Testis (tissue), 3 donors: ENCODE data around the gene PEPD. TPM values are rescaled to one million over a fixed set of nuclear protein-coding genes. Genes with fewer than 3 reads are reported as not detected.

Source experiments
- DNase-seq: peaks from one replicate; pipeline ENCODE4 v3.0.0-alpha.2; 2019
- H3K27ac ChIP-seq, 2 donors: fragments of 200-600 bp; sonication (generic); one replicate each; pipeline ENCODE4 v1.5.1; 2019
- H3K27me3 ChIP-seq: fragments of 200-600 bp; sonication (generic); one replicate; pipeline ENCODE4 v1.5.1; 2019
- H3K36me3 ChIP-seq: fragments of 200-600 bp; sonication (generic); one replicate; pipeline ENCODE4 v1.5.1; 2017; ENCODE audit warnings: low read depth; ENCODE audit errors: missing control alignments
- H3K4me1 ChIP-seq: fragments of 200-600 bp; sonication (generic); one replicate; pipeline ENCODE4 v1.5.1; 2019
- H3K4me3 ChIP-seq, 2 donors: fragments of 200-600 bp; sonication (generic); one replicate each; pipeline ENCODE4 v1.5.1; 2017 to 2019
- H3K9me3 ChIP-seq: fragments of 200-600 bp; sonication (generic); one replicate; pipeline ENCODE4 v1.5.1; 2017
- CTCF ChIP-seq, 3 experiments: fragments of 450-650 bp in 2 of 3; fragments of 200-600 bp in 1 of 3; sonication (generic) in 1 of 3; IDR thresholded peaks; one replicate each; pipeline ENCODE4 v1.5.1; 2016 to 2019; ENCODE audit warnings: antibody characterized with exemption in 3 of 3, mild to moderate bottlenecking in 2 of 3, moderate library complexity in 1 of 3
- POLR2A ChIP-seq: fragments of 450-650 bp; IDR thresholded peaks from one replicate; pipeline ENCODE4 v1.6.1; 2017; ENCODE audit warnings: antibody characterized with exemption, mild to moderate bottlenecking, moderate library complexity
- WGBS, 2 donors: methylation state at CpG; one replicate each; pipeline ENCODE4 v1.1.5; 2018; 5-methylcytosine and 5-hydroxymethylcytosine counted together
- intact Hi-C: fragments of 100-400 bp; cut with DNase I; formaldehyde crosslinking; loops from one replicate; pipeline ENCODE4 v1.15.1; 2023; ENCODE audit warnings: low total_unique reads
- polyA plus RNA-seq: library from polyadenylated mRNA; stranded (reverse); fragments of 350-450 nt; fragmentation: Illumina TruSeq; extraction: RNeasy Lipid Tissue Mini Kit (QIAGEN cat#74804); gene quantifications from one replicate; pipeline ENCODE4 v1.2.3, GENCODE V29; 2014; ENCODE audit warnings: low read depth, low replicate concordance; ENCODE audit not compliant: insufficient read depth
- total RNA-seq, 2 donors: library from RNA; depleted of rRNA; stranded (reverse); fragments of >200 nt; gene quantifications; one replicate each; pipeline ENCODE4 v1.2.3, GENCODE V29; 2016

Gene PEPD
- total and polyA plus RNA-seq, 3 donors from 2014 or later = 51.1 to 87.9 (median 58.0) TPM

DNA sequence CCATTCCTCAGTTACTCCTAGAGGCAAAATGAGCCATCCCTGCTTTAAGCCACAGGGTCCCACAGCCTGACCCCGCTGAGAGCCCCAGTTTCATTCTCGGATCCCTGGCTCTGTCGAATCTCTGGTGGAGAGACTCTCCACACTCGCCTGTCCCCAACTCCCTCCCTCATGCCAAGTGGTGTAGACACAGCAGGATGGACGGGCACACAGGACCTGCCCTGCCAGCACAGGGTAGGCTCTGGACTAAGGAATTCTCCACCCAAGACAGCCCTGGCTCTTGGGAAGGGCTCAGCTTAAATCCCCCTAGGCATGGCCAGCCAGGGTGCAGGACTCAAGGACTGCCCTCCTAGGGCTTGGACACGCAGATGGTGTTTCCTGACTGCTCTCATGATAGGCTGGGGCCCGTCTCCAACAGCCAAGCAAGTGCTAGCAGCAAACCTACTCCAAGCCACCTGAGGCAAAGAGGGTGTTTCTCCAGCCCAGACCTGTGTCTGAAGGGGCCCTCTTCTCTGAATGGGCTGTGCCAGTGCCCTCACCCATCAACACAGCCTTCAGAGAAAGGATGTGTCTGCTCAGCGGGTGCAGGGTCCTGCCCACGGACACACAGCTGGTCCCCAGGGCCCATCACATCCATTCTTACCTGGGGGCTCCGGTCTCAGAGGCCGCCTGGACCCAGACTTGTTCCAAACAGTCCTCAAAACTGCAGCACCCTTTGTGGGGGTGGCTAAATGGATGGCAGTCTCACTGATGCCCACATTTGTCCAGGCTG lies 65.3 kb downstream of the PEPD start:
- 91 to 93% methylated on average over 7 to 11 of the region's 11 CpGs for WGBS, 2 donors
- DNase-seq = no peak

DNA sequence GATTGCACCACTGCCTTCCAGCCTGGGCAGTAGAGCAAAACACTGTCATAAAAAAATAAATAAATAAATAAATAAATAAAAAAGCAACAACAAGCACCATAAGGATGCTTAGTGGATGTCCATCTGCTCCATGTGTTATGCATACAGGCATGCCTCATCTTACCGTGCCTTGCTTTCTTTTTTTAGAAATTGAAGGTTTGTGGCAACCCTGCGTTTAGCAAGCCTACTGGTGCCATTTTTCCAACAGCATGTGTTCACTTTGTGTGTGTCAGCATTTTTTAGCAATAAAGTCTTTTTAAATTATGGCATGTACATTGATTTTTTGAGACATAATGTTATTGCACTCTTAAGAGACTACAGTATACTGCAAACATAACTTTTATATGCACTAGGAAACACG lies 68.3 kb downstream of the PEPD start:
- H3K36me3 ChIP-seq = no peaks in the 10 kb centered on the region
- intact Hi-C loops = no loop called here
- H3K4me1 ChIP-seq = no peaks in the 10 kb centered on the region
- 89 to 92% methylated on average over 3 of the region's 3 CpGs for WGBS, 2 donors
- H3K27me3 ChIP-seq = no peaks in the 10 kb centered on the region
- H3K9me3 ChIP-seq = no peaks in the 10 kb centered on the region
- no peak for TF ChIP-seq POLR2A
- no peak for TF ChIP-seq CTCF (IDR thresholded peaks at IDR 0.05)
- no peak overlapping the region for H3K4me3 ChIP-seq
- DNase-seq = no peak
- H3K27ac ChIP-seq = no peak overlapping the region

More for the DNA sequence above, 65.3 kb downstream of the PEPD start:
- intact Hi-C loops = no loop called here
- Histone ChIP-seq H3K9me3 (no peaks in the 10 kb centered on the region), H3K36me3 (no peaks in the 10 kb centered on the region), H3K4me1 (no peaks in the 10 kb centered on the region), H3K4me3 (no peak overlapping the region), H3K27ac (no peak overlapping the region), H3K27me3 (no peaks in the 10 kb centered on the region)
- TF ChIP-seq POLR2A = no peak
- no peak for TF ChIP-seq CTCF (IDR thresholded peaks at IDR 0.05)

GRCh38 chr19:33450689-33451088 lies 70.9 kb downstream of the PEPD start:
- TF ChIP-seq POLR2A (no peak), CTCF (IDR thresholded peaks at IDR 0.05) (no peak)
- Histone ChIP-seq H3K4me1 (no peaks in the 10 kb centered on the region), H3K27me3 (no peaks in the 10 kb centered on the region), H3K4me3 (no peak overlapping the region), H3K9me3 (no peaks in the 10 kb centered on the region), H3K27ac (no peak overlapping the region), H3K36me3 (no peaks in the 10 kb centered on the region)
- intact Hi-C loops = no loop called here
- DNase-seq = no peak
- 96% methylated on average over 7 of the region's 7 CpGs for WGBS, 2 donors

GRCh38 chr19:33449799-33450198 lies 71.8 kb downstream of the PEPD start:
- Histone ChIP-seq H3K27me3 (no peaks in the 10 kb centered on the region), H3K9me3 (no peaks in the 10 kb centered on the region), H3K36me3 (no peaks in the 10 kb centered on the region), H3K4me3 (no peak overlapping the region), H3K27ac (no peak overlapping the region), H3K4me1 (no peaks in the 10 kb centered on the region)
- intact Hi-C loops = no loop called here
- 86% methylated on average over 4 to 6 of the region's 6 CpGs for WGBS, 2 donors
- DNase-seq = no peak
- TF ChIP-seq POLR2A (no peak), CTCF (IDR thresholded peaks at IDR 0.05) (no peak)

DNA sequence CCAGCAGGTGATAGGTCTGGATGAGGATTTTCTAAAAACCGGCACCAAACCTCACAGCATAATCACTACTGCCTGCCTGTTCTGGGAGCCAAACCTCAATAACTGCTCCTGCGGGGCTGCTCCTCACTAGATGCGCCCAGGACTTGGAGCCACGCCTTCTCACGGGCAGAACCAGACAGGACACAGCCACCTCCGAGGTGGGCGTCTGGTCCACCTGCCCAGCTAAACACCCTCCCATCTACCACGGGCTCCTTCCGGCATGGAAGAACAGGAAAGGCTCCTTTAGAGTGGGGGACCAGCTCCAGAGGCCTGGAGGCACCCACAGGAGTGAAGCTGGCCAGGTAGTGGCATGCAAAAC lies 73.5 kb downstream of the PEPD start:
- no peaks in the 10 kb centered on the region for H3K4me1 ChIP-seq
- no peaks in the 10 kb centered on the region for H3K27me3 ChIP-seq
- intact Hi-C loops = no loop called here
- no peak overlapping the region for H3K27ac ChIP-seq
- 92 to 95% methylated on average over 9 of the region's 9 CpGs for whole genome bisulfite sequencing, 2 donors
- H3K36me3 ChIP-seq = no peaks in the 10 kb centered on the region
- H3K4me3 ChIP-seq = no peak overlapping the region
- TF ChIP-seq POLR2A (no peak), CTCF (IDR thresholded peaks at IDR 0.05) (no peak)
- DNase-seq = no peak
- no peaks in the 10 kb centered on the region for H3K9me3 ChIP-seq
